Embryonic facial prominence (tissue), 1 donor: ENCODE data around the gene FBXO3.
A peak's percentile ranks its signal among the peaks of the same experiment; 100 is the strongest.
"Not testable (repeated sequence)": the region's sequence is repeated elsewhere in the genome, so short reads cannot be mapped to it uniquely, and the experiment has no call there.

ENCODE experiments used
- DNase-seq: peaks from one replicate; pipeline ENCODE4 v3.0.0-alpha.2; 2016; ENCODE audit errors: extremely low spot score

Gene FBXO3

GRCh38 chr11:33773987-33774735, at the start of gene FBXO3:
Gene FBXO3, minus strand, starts transcription at chr11:33774520. Its CDS starts 23 bp downstream, at chr11:33774497.
- DNase-seq, result peak; percentile 80

GRCh38 chr11:33822981-33823380, 48.7 kb upstream of the FBXO3 start:
- not testable (repeated sequence) for DNase-seq

- DNase-seq, result no peak
Observed at GRCh38 chr11:33819278-33820035, 45.1 kb upstream of the FBXO3 start.

GRCh38 chr11:33808228-33808828, 34.0 kb upstream of the FBXO3 start:
- DNase-seq, result peak; percentile 35

- DNase-seq, result no peak
Observed at GRCh38 chr11:33804471-33804870, 30.2 kb upstream of the FBXO3 start.

GRCh38 chr11:33802194-33802950, 28.1 kb upstream of the FBXO3 start:
- peak; percentile 66 for DNase-seq

GRCh38 chr11:33801821-33802193, 27.5 kb upstream of the FBXO3 start:
- DNase-seq, result no peak

- DNase-seq, result no peak
Observed at GRCh38 chr11:33797879-33798278, 23.6 kb upstream of the FBXO3 start.

- no peak for DNase-seq
Observed at GRCh38 chr11:33790040-33790439, 15.7 kb upstream of the FBXO3 start.

GRCh38 chr11:33788095-33788494, 13.8 kb upstream of the FBXO3 start:
- DNase-seq, result not testable (repeated sequence)

- no peak for DNase-seq
Observed at GRCh38 chr11:33787076-33787475, 12.8 kb upstream of the FBXO3 start.

GRCh38 chr11:33785609-33786008, 11.3 kb upstream of the FBXO3 start:
- no peak for DNase-seq

GRCh38 chr11:33779849-33780528, 5.7 kb upstream of the FBXO3 start:
- no peak for DNase-seq

GRCh38 chr11:33778675-33779074, 4.4 kb upstream of the FBXO3 start:
- peak; percentile 56 for DNase-seq

GRCh38 chr11:33777906-33778305, 3.6 kb upstream of the FBXO3 start:
- no peak for DNase-seq

- DNase-seq, result no peak
Observed at GRCh38 chr11:33775832-33776470, 1.6 kb upstream of the FBXO3 start.

- DNase-seq, result no peak
Observed at GRCh38 chr11:33775467-33775807, 1.1 kb upstream of the FBXO3 start.

- DNase-seq, result no peak
Observed at GRCh38 chr11:33774736-33775466, 581 bp upstream of the FBXO3 start.

GRCh38 chr11:33773404-33773986, 825 bp downstream of the FBXO3 start:
- DNase-seq, result no peak

GRCh38 chr11:33772870-33773269, 1.4 kb downstream of the FBXO3 start:
- DNase-seq, result no peak
